GM19467 (cell line): Measurements from ENCODE around the gene ZEB2.

ENCODE experiments used
- ATAC-seq: cut with Tn5 transposase; IDR thresholded peaks from one replicate; pipeline ENCODE4 v1.9.1; 2021; ENCODE audit warnings: mild to moderate bottlenecking, moderate library complexity; ENCODE audit not compliant: unreplicated experiment

ZEB2 gene

GRCh38 chr2:144429396-144430112 lies 90.4 kb downstream of the ZEB2 start:
- no peak for ATAC-seq

GRCh38 chr2:144426981-144427479 lies 92.9 kb downstream of the ZEB2 start:
- no peak for ATAC-seq

GRCh38 chr2:144426355-144426754 lies 93.6 kb downstream of the ZEB2 start:
- no peak for ATAC-seq

GRCh38 chr2:144424559-144425240 lies 95.2 kb downstream of the ZEB2 start:
- ATAC-seq = no peak

- ATAC-seq = no peak
Measured at GRCh38 chr2:144421606-144422510, 98.1 kb downstream of the ZEB2 start.

GRCh38 chr2:144419218-144419617 lies 100.7 kb downstream of the ZEB2 start:
- no peak for ATAC-seq

- ATAC-seq = no peak
Measured at GRCh38 chr2:144415386-144415785, 104.5 kb downstream of the ZEB2 start.

GRCh38 chr2:144414324-144414845 lies 105.5 kb downstream of the ZEB2 start:
- no peak for ATAC-seq

GRCh38 chr2:144412709-144413108 lies 107.2 kb downstream of the ZEB2 start:
- ATAC-seq = no peak

- ATAC-seq = no peak
Measured at GRCh38 chr2:144411473-144411872, 108.4 kb downstream of the ZEB2 start.

- no peak for ATAC-seq
Measured at GRCh38 chr2:144409241-144409640, 110.7 kb downstream of the ZEB2 start.

- ATAC-seq = no peak
Measured at GRCh38 chr2:144407262-144407661, 112.7 kb downstream of the ZEB2 start.

GRCh38 chr2:144405982-144406788 lies 113.7 kb downstream of the ZEB2 start:
- ATAC-seq = no peak

- no peak for ATAC-seq
Measured at GRCh38 chr2:144405321-144405720, 114.6 kb downstream of the ZEB2 start.

- ATAC-seq = no peak
Measured at GRCh38 chr2:144404586-144405314, 115.2 kb downstream of the ZEB2 start.

GRCh38 chr2:144403933-144404332 lies 116.0 kb downstream of the ZEB2 start:
- ATAC-seq = no peak

- no peak for ATAC-seq
Measured at GRCh38 chr2:144402251-144402650, 117.7 kb downstream of the ZEB2 start.

GRCh38 chr2:144401036-144401435 lies 118.9 kb downstream of the ZEB2 start:
- no peak for ATAC-seq

- ATAC-seq = no peak
Measured at GRCh38 chr2:144396318-144396717, 123.6 kb downstream of the ZEB2 start.
